ENCODE data around the gene SPAAR.

The SPAAR gene

GRCh38 chr9:35918780-35919179 lies 9.5 kb downstream of the SPAAR start:
- no peaks in the 10 kb centered on the region for H3K9me2 ChIP-seq (ENCODE audit: low read depth, low read length)
- H3K79me2 ChIP-seq (ENCODE audit: insufficient read depth, low read length), result no peaks in the 10 kb centered on the region
- no peaks in the 10 kb centered on the region for H3K9me3 ChIP-seq (ENCODE audit: low read length)
- no peaks in the 10 kb centered on the region for H3K4me1 ChIP-seq (ENCODE audit: insufficient read depth, low read length, severe bottlenecking)
- no peak overlapping the region for H3K4me3 ChIP-seq (ENCODE audit: low read depth, low read length, poor library complexity, severe bottlenecking)
- no peak overlapping the region for H2AFZ ChIP-seq (ENCODE audit: low read length)
- TF ChIP-seq CTCF (IDR thresholded peaks at IDR 0.05; ENCODE audit: low read length), result no peak
- no peak for TF ChIP-seq EZH2 (IDR thresholded peaks at IDR 0.05; ENCODE audit: borderline replicate concordance, low read length)
- H3K9ac ChIP-seq (ENCODE audit: low read length), result no peak overlapping the region
- H3K4me2 ChIP-seq (ENCODE audit: low read length), result no peak overlapping the region
- H3K27ac ChIP-seq (ENCODE audit: low read depth, low read length, poor library complexity, severe bottlenecking), result no peak overlapping the region
- no peaks in the 10 kb centered on the region for H3K36me3 ChIP-seq (ENCODE audit: insufficient read depth, low read length)
- no peaks in the 10 kb centered on the region for H3K27me3 ChIP-seq (ENCODE audit: insufficient read depth, low read length)
- no peaks in the 10 kb centered on the region for H4K20me1 ChIP-seq (ENCODE audit: insufficient read depth, low read length)
- H3F3A ChIP-seq (ENCODE audit: insufficient read depth, low read length), result no peaks in the 10 kb centered on the region

- H2AFZ ChIP-seq (ENCODE audit: low read length), result no peak overlapping the region
- no peaks in the 10 kb centered on the region for H3F3A ChIP-seq (ENCODE audit: insufficient read depth, low read length)
- H3K9me2 ChIP-seq (ENCODE audit: low read depth, low read length), result no peaks in the 10 kb centered on the region
- no peak overlapping the region for H3K4me2 ChIP-seq (ENCODE audit: low read length)
- H4K20me1 ChIP-seq (ENCODE audit: insufficient read depth, low read length), result no peaks in the 10 kb centered on the region
- no peaks in the 10 kb centered on the region for H3K27me3 ChIP-seq (ENCODE audit: insufficient read depth, low read length)
- H3K9ac ChIP-seq (ENCODE audit: low read length), result no peak overlapping the region
- no peaks in the 10 kb centered on the region for H3K79me2 ChIP-seq (ENCODE audit: insufficient read depth, low read length)
- no peaks in the 10 kb centered on the region for H3K4me1 ChIP-seq (ENCODE audit: insufficient read depth, low read length, severe bottlenecking)
- TF ChIP-seq CTCF (IDR thresholded peaks at IDR 0.05; ENCODE audit: low read length) (no peak), EZH2 (IDR thresholded peaks at IDR 0.05; ENCODE audit: borderline replicate concordance, low read length) (no peak)
- H3K9me3 ChIP-seq (ENCODE audit: low read length), result no peaks in the 10 kb centered on the region
- no peaks in the 10 kb centered on the region for H3K36me3 ChIP-seq (ENCODE audit: insufficient read depth, low read length)
- H3K27ac ChIP-seq (ENCODE audit: low read depth, low read length, poor library complexity, severe bottlenecking), result no peak overlapping the region
- H3K4me3 ChIP-seq (ENCODE audit: low read depth, low read length, poor library complexity, severe bottlenecking), result no peak overlapping the region
Measured at GRCh38 chr9:35919212-35920008, 10.1 kb downstream of the SPAAR start.

GRCh38 chr9:35920051-35920620 lies 10.8 kb downstream of the SPAAR start:
- Histone ChIP-seq H3K4me3 (ENCODE audit: low read depth, low read length, poor library complexity, severe bottlenecking) (no peak overlapping the region), H3F3A (ENCODE audit: insufficient read depth, low read length) (no peaks in the 10 kb centered on the region), H3K4me2 (ENCODE audit: low read length) (no peak overlapping the region), H3K27ac (ENCODE audit: low read depth, low read length, poor library complexity, severe bottlenecking) (no peak overlapping the region), H3K9ac (ENCODE audit: low read length) (no peak overlapping the region), H3K9me3 (ENCODE audit: low read length) (no peaks in the 10 kb centered on the region), H3K27me3 (ENCODE audit: insufficient read depth, low read length) (no peaks in the 10 kb centered on the region), H3K36me3 (ENCODE audit: insufficient read depth, low read length) (no peaks in the 10 kb centered on the region), H4K20me1 (ENCODE audit: insufficient read depth, low read length) (no peaks in the 10 kb centered on the region), H2AFZ (ENCODE audit: low read length) (no peak overlapping the region), H3K4me1 (ENCODE audit: insufficient read depth, low read length, severe bottlenecking) (no peaks in the 10 kb centered on the region), H3K79me2 (ENCODE audit: insufficient read depth, low read length) (no peaks in the 10 kb centered on the region), H3K9me2 (ENCODE audit: low read depth, low read length) (no peaks in the 10 kb centered on the region)
- TF ChIP-seq CTCF (IDR thresholded peaks at IDR 0.05; ENCODE audit: low read length), result no peak
- no peak for TF ChIP-seq EZH2 (IDR thresholded peaks at IDR 0.05; ENCODE audit: borderline replicate concordance, low read length)
